H9 (cell line): ENCODE results near the gene DENND1A. TPM values are rescaled to one million over a fixed set of nuclear protein-coding genes. Genes with fewer than 3 reads are reported as not detected.
A peak's percentile ranks its signal among the peaks of the same experiment; 100 is the strongest.
"Not testable (repeated sequence)": the region's sequence is repeated elsewhere in the genome, so short reads cannot be mapped to it uniquely, and the experiment has no call there.

Experiments
- DNase-seq: peaks from one replicate; pipeline ENCODE4 v3.0.0-alpha.2; 2017
- H2AFZ ChIP-seq: one replicate; pipeline ENCODE4 v1.6.1; 2013; ENCODE audit warnings: mild to moderate bottlenecking, low read length, control low read depth, moderate library complexity
- H2AK5ac ChIP-seq: 2 replicates; pipeline ENCODE4 v1.6.1; 2013; ENCODE audit warnings: low read length, control low read depth, mixed read lengths; ENCODE audit not compliant: insufficient read length
- H2BK120ac ChIP-seq: one replicate; pipeline ENCODE4 v1.6.1; 2013; ENCODE audit warnings: low read depth, mild to moderate bottlenecking, low read length, control low read depth, inconsistent platforms; ENCODE audit not compliant: poor library complexity, severe bottlenecking
- H2BK12ac ChIP-seq: 2 replicates; pipeline ENCODE4 v1.6.1; 2013; ENCODE audit warnings: low read length, control low read depth, mixed read lengths, low read depth; ENCODE audit not compliant: insufficient read length
- H2BK15ac ChIP-seq: 2 replicates; pipeline ENCODE4 v1.6.1; 2013; ENCODE audit warnings: low read depth, low read length, control low read depth
- H2BK20ac ChIP-seq: one replicate; pipeline ENCODE4 v1.6.1; 2013; ENCODE audit warnings: low read depth, mild to moderate bottlenecking, low read length, control low read depth, inconsistent platforms; ENCODE audit not compliant: poor library complexity, severe bottlenecking
- H2BK5ac ChIP-seq: 2 replicates; pipeline ENCODE4 v1.6.1; 2013; ENCODE audit warnings: low read length, control low read depth, mixed read lengths; ENCODE audit not compliant: insufficient read length
- H3K14ac ChIP-seq: 2 replicates; pipeline ENCODE4 v1.6.1; 2013; ENCODE audit warnings: low read length, control low read depth; ENCODE audit not compliant: insufficient read depth
- H3K18ac ChIP-seq: 2 replicates; pipeline ENCODE4 v1.6.1; 2013; ENCODE audit warnings: low read depth, mild to moderate bottlenecking, mixed read lengths, low read length, control low read depth; ENCODE audit not compliant: insufficient read length
- H3K23ac ChIP-seq: 2 replicates; pipeline ENCODE4 v1.6.1; 2013; ENCODE audit warnings: low read length, control low read depth, mixed read lengths, low read depth; ENCODE audit not compliant: insufficient read length
- H3K23me2 ChIP-seq: 2 replicates; pipeline ENCODE4 v1.6.1; 2013; ENCODE audit warnings: low read depth, mild to moderate bottlenecking, mixed read lengths, low read length, control low read depth; ENCODE audit not compliant: insufficient read length, poor library complexity, severe bottlenecking
- H3K27ac ChIP-seq: 2 replicates; pipeline ENCODE4 v1.5.1; 2013; ENCODE audit warnings: low read length, control low read depth, mixed read lengths, low read depth; ENCODE audit not compliant: insufficient read length
- H3K27me3 ChIP-seq: 2 replicates; pipeline ENCODE4 v1.6.1; 2013; ENCODE audit warnings: low read length, control low read depth, inconsistent platforms; ENCODE audit not compliant: insufficient read depth
- H3K4ac ChIP-seq: 2 replicates; pipeline ENCODE4 v1.6.1; 2013; ENCODE audit warnings: low read depth, mild to moderate bottlenecking, control low read depth, inconsistent platforms, low read length, moderate library complexity
- H3K4me1 ChIP-seq: 2 replicates; pipeline ENCODE4 v1.6.1; 2013; ENCODE audit warnings: low read length, control low read depth, inconsistent platforms; ENCODE audit not compliant: insufficient read depth
- H3K4me2 ChIP-seq: 2 replicates; pipeline ENCODE4 v1.6.1; 2013; ENCODE audit warnings: low read length, control low read depth, mixed read lengths; ENCODE audit not compliant: insufficient read length, insufficient read depth
- H3K56ac ChIP-seq: 2 replicates; pipeline ENCODE4 v1.6.1; 2013; ENCODE audit warnings: low read depth, mild to moderate bottlenecking, mixed read lengths, low read length, control low read depth; ENCODE audit not compliant: insufficient read length
- H3K79me1 ChIP-seq: 2 replicates; pipeline ENCODE4 v1.6.1; 2013; ENCODE audit warnings: low read depth, mild to moderate bottlenecking, moderate library complexity, low read length, control low read depth, inconsistent platforms; ENCODE audit not compliant: insufficient read depth, poor library complexity, severe bottlenecking
- H3K79me2 ChIP-seq: 2 replicates; pipeline ENCODE4 v1.6.1; 2013; ENCODE audit warnings: low read length, control low read depth, inconsistent platforms; ENCODE audit not compliant: insufficient read depth
- H3K9ac ChIP-seq: 2 replicates; pipeline ENCODE4 v1.6.1; 2013; ENCODE audit warnings: low read length, control low read depth, mixed read lengths; ENCODE audit not compliant: insufficient read length; ENCODE audit errors: extremely low read depth
- H3K9me3 ChIP-seq: one replicate; pipeline ENCODE4 v1.6.1; 2013; ENCODE audit warnings: low read depth, low read length, inconsistent platforms; ENCODE audit not compliant: control insufficient read depth
- H3T11ph ChIP-seq: one replicate; pipeline ENCODE4 v1.6.1; 2013; ENCODE audit warnings: mild to moderate bottlenecking, low read length, control low read depth, inconsistent platforms
- H4K20me1 ChIP-seq: one replicate; pipeline ENCODE4 v1.6.1; 2013; ENCODE audit not compliant: control insufficient read depth, insufficient read length, insufficient read depth
- H4K5ac ChIP-seq: 2 replicates; pipeline ENCODE4 v1.6.1; 2013; ENCODE audit warnings: low read depth, mild to moderate bottlenecking, mixed read lengths, low read length, control low read depth; ENCODE audit not compliant: insufficient read length
- H4K8ac ChIP-seq: replicated peaks from 2 replicates; pipeline ENCODE4 v1.6.1; 2013; ENCODE audit warnings: low read length, control low read depth, mixed read lengths, low read depth; ENCODE audit not compliant: insufficient read length
- H4K91ac ChIP-seq: 2 replicates; pipeline ENCODE4 v1.6.1; 2013; ENCODE audit warnings: low read depth, mild to moderate bottlenecking, moderate library complexity, mixed read lengths, low read length, control low read depth; ENCODE audit not compliant: insufficient read length
- H3K27ac Mint-ChIP-seq, 3 experiments: 2 replicates in 2 of 3; 3 replicates in 1 of 3; pipeline ENCODE4 v1.8.0; 2020 to 2021; ENCODE audit warnings: mixed read lengths in 3 of 3, mild to moderate bottlenecking in 1 of 3, moderate library complexity in 1 of 3
- H3K27me3 Mint-ChIP-seq: 2 replicates; pipeline ENCODE4 v1.8.0; 2021; ENCODE audit warnings: low read depth, mild to moderate bottlenecking, moderate library complexity, mixed read lengths
- H3K36me3 Mint-ChIP-seq, 3 experiments: 2 replicates in 2 of 3; 3 replicates in 1 of 3; pipeline ENCODE4 v1.8.0; 2020 to 2021; ENCODE audit warnings: low read depth in 3 of 3, mixed read lengths in 3 of 3; ENCODE audit not compliant: insufficient read depth in 1 of 3
- H3K4me1 Mint-ChIP-seq, 2 experiments: 2 replicates each; pipeline ENCODE4 v1.8.0; 2020; ENCODE audit warnings: mixed read lengths in 2 of 2
- H3K4me3 Mint-ChIP-seq, 2 experiments: 2 replicates in 1 of 2; 3 replicates in 1 of 2; pipeline ENCODE4 v1.8.0; 2020 to 2021; ENCODE audit warnings: mild to moderate bottlenecking in 2 of 2, mixed read lengths in 2 of 2, moderate library complexity in 1 of 2
- H3K9me3 Mint-ChIP-seq, 2 experiments: 2 replicates in 1 of 2; 3 replicates in 1 of 2; pipeline ENCODE4 v1.8.0; 2020; ENCODE audit warnings: mild to moderate bottlenecking in 2 of 2, mixed read lengths in 2 of 2, moderate library complexity in 1 of 2
- CTCF ChIP-seq: fragments of 200-600 bp; sonication (generic); conservative IDR thresholded peaks from 3 replicates; pipeline ENCODE4 v1.8.0; 2021; ENCODE audit warnings: antibody characterized with exemption, mild to moderate bottlenecking
- WGBS: extraction: QIAGEN DNeasy Blood & Tissue Kit; methylation state at CpG from one replicate; pipeline ENCODE4 v1.1.7; 2013; ENCODE audit warnings: missing lambda C conversion rate, low lambda C conversion rate, mixed read lengths; ENCODE audit not compliant: insufficient read length; ENCODE audit errors: extremely low coverage; 5-methylcytosine and 5-hydroxymethylcytosine counted together
- total RNA-seq: library from RNA; stranded (reverse); gene quantifications from 2 replicates; pipeline ENCODE4 v1.2.1, GENCODE V29; 2021

The DENND1A gene
- total RNA-seq, 1 experiment from 2014 or later, result 20.4 TPM

- Histone ChIP-seq H3K27ac (no peak overlapping the region), H2AK5ac (no peak overlapping the region), H3K27me3 (no peaks in the 10 kb centered on the region), H2BK15ac (no peak overlapping the region), H3K56ac (no peak overlapping the region), H2AFZ (no peak overlapping the region), H2BK12ac (no peak overlapping the region), H4K91ac (no peak overlapping the region), H3K4me2 (no peak overlapping the region), H3K4ac (no peak overlapping the region), H3K18ac (no peak overlapping the region), H2BK5ac (no peak overlapping the region), H4K5ac (no peak overlapping the region), H3K14ac (no peak overlapping the region), H3K9me3 (no peaks in the 10 kb centered on the region), H2BK120ac (no peak overlapping the region), H4K20me1 (no peaks in the 10 kb centered on the region), H3T11ph (no peak overlapping the region), H3K79me2 (no peaks in the 10 kb centered on the region), H3K23me2 (no peaks in the 10 kb centered on the region), H3K9ac (no peak overlapping the region), H3K23ac (no peak overlapping the region), H2BK20ac (no peak overlapping the region), H3K4me1 (no peaks in the 10 kb centered on the region), H4K8ac (no peak overlapping the region), H3K79me1 (no peaks in the 10 kb centered on the region)
- Mint-ChIP-seq H3K27me3 (no peaks in the 10 kb centered on the region; the same call in 1 of the 2 replicates), H3K9me3 (no peaks in the 10 kb centered on the region), H3K4me1 (peaks cover 5 to 6% of the 10 kb centered on the region in 2 experiments), H3K36me3 (no peaks in the 10 kb centered on the region), H3K27ac (peak overlapping the region in 2 of 3 experiments; percentile 1 to 2; a peak in 1 of 7 replicates), H3K4me3 (no peak overlapping the region)
- DNase-seq, result no peak
- TF ChIP-seq CTCF, result no peak
- WGBS, result no CpG with 5 or more reads among the region's 3 CpGs
Measured at GRCh38 chr9:123637606-123637944, 292.4 kb downstream of the DENND1A start.

- not testable (repeated sequence) for H3K4me1 ChIP-seq, H4K20me1 ChIP-seq, H3K9me3 ChIP-seq, H3K4me1 Mint-ChIP-seq, H4K5ac ChIP-seq, H3K23ac ChIP-seq, H3K9ac ChIP-seq, H3K4ac ChIP-seq, H3K4me2 ChIP-seq, H2BK12ac ChIP-seq, H3K9me3 Mint-ChIP-seq, H2AFZ ChIP-seq, H4K8ac ChIP-seq, DNase-seq, H2BK5ac ChIP-seq, H2BK20ac ChIP-seq, H3K14ac ChIP-seq, H2BK120ac ChIP-seq, H3K36me3 Mint-ChIP-seq, H2BK15ac ChIP-seq, H3K27me3 ChIP-seq, H3K27me3 Mint-ChIP-seq, H3T11ph ChIP-seq, H3K27ac ChIP-seq, H3K18ac ChIP-seq, H3K79me2 ChIP-seq, H2AK5ac ChIP-seq, H3K79me1 ChIP-seq, H3K27ac Mint-ChIP-seq, H3K4me3 Mint-ChIP-seq, H3K56ac ChIP-seq, H3K23me2 ChIP-seq, H4K91ac ChIP-seq
- WGBS, result no CpG with 5 or more reads among the region's 10 CpGs
Measured at GRCh38 chr9:123636805-123637204, 293.1 kb downstream of the DENND1A start.
